ENCODE data around the gene ATP8A2. TPM values are rescaled to one million over a fixed set of nuclear protein-coding genes. Genes with fewer than 3 reads are reported as not detected.

ATP8A2 gene
- total and polyA plus RNA-seq, 2 of the 8 experiments (the other 6 are each of a cell fraction or from before 2014, with no cell fraction given), result 2.4 to 8.3 TPM

GRCh38 chr13:25588336-25589060 lies 216.7 kb downstream of the ATP8A2 start:
- Histone ChIP-seq H3K18ac (ENCODE audit: extremely low read depth, low read length) (no peak overlapping the region), H3K27me3 (replicated peaks in 1 of 4; ENCODE audit: control insufficient read depth in 3 of 4, extremely low read depth in 1 of 4, insufficient read depth in 3 of 4, low read length in 3 of 4) (no peaks in the 10 kb centered on the region), H4K20me1 (replicated peaks in 1 of 2; ENCODE audit: control insufficient read depth in 1 of 2, insufficient read depth in 2 of 2, low read length in 2 of 2) (no peaks in the 10 kb centered on the region), H3K36me3 (ENCODE audit: control insufficient read depth in 2 of 4, insufficient read depth in 4 of 4, low read length in 3 of 4) (no peaks in the 10 kb centered on the region), H3K4me3 (ENCODE audit: extremely low read depth in 1 of 4, insufficient read depth in 2 of 4, low read depth in 3 of 4, low read length in 4 of 4) (no peak overlapping the region), H2BK120ac (replicated peaks; ENCODE audit: low read depth, low read length) (no peak overlapping the region), H3K4ac (replicated peaks; ENCODE audit: insufficient read length, low read depth, low read length) (no peak overlapping the region), H4K8ac (ENCODE audit: extremely low read depth, insufficient read depth, low read length) (no peak overlapping the region), H3K79me1 (ENCODE audit: low read depth, low read length) (no peaks in the 10 kb centered on the region), H2BK20ac (ENCODE audit: low read length) (no peak overlapping the region), H3K79me2 (ENCODE audit: control insufficient read depth in 1 of 2, insufficient read depth in 2 of 2, low read length in 2 of 2) (no peaks in the 10 kb centered on the region), H3K56ac (replicated peaks; ENCODE audit: insufficient read length, low read depth, low read length) (no peak overlapping the region), H2BK12ac (ENCODE audit: low read depth, low read length) (no peak overlapping the region; the same call in 1 of the 2 replicates), H3K9ac (replicated peaks in 1 of 4; ENCODE audit: extremely low read depth in 1 of 4, low read depth in 3 of 4, low read length in 3 of 4) (no peak overlapping the region), H2AFZ (ENCODE audit: low read length) (no peak overlapping the region), H3K23ac (ENCODE audit: insufficient read length) (no peak overlapping the region), H2BK5ac (ENCODE audit: low read depth, low read length) (no peak overlapping the region), H3K14ac (ENCODE audit: insufficient read length) (no peak overlapping the region), H4K91ac (replicated peaks; ENCODE audit: insufficient read length, low read length) (no peak overlapping the region), H2BK15ac (ENCODE audit: low read length) (no peak overlapping the region), H3K27ac (ENCODE audit: low read depth, low read length) (no peak overlapping the region), H3K4me1 (replicated peaks in 1 of 4; ENCODE audit: control insufficient read depth in 3 of 4, insufficient read depth in 4 of 4, low read length in 3 of 4) (peaks cover 0 to 11% (median 3%) of the 10 kb centered on the region in 4 experiments; a peak in 4 of 7 replicates), H3K9me3 (ENCODE audit: insufficient read depth in 2 of 2, low read depth in 1 of 2, low read length in 1 of 2) (no peaks in the 10 kb centered on the region), H2AK5ac (ENCODE audit: low read depth, low read length) (peak overlapping the region; percentile 56; the same call in 1 of the 2 replicates), H4K5ac (ENCODE audit: insufficient read length, low read depth, low read length) (no peak overlapping the region), H3K4me2 (ENCODE audit: insufficient read depth in 1 of 2, low read depth in 2 of 2, low read length in 2 of 2) (no peak overlapping the region), H3K23me2 (ENCODE audit: low read depth, low read length) (no peaks in the 10 kb centered on the region)
- ChIA-PET CTCF (ENCODE audit: partially characterized antibody) (no interaction called here), POLR2A (ENCODE audit: partially characterized antibody) (no interaction called here)
- TF ChIP-seq CEBPB (IDR thresholded peaks at IDR 0.05; ENCODE audit: low read depth, low read length) (no peak), EZH2 (IDR thresholded peaks at IDR 0.05; ENCODE audit: low read depth, low read length, severe bottlenecking) (no peak), POU5F1 (IDR thresholded peaks at IDR 0.05; ENCODE audit: low read depth, low read length) (no peak), TAF7 (optimal IDR thresholded peaks at IDR 0.05; ENCODE audit: borderline replicate concordance, low read depth, low read length) (no peak), RFX5 (IDR thresholded peaks at IDR 0.05; ENCODE audit: borderline replicate concordance, low read depth, low read length) (no peak), BCL11A (IDR thresholded peaks at IDR 0.05; ENCODE audit: low read depth in 2 of 2, low read length in 2 of 2) (no peak), GTF2F1 (IDR thresholded peaks at IDR 0.05; ENCODE audit: borderline replicate concordance, low read depth, low read length) (no peak), SP1 (IDR thresholded peaks at IDR 0.05; ENCODE audit: low read depth, low read length) (no peak), ATF3 (IDR thresholded peaks at IDR 0.05; ENCODE audit: insufficient read depth, low read depth, low read length) (no peak), SIRT6 (IDR thresholded peaks at IDR 0.05; ENCODE audit: low read length) (no peak), POLR2A (IDR thresholded peaks at IDR 0.05; ENCODE audit: control extremely low read depth in 1 of 2, low read depth in 2 of 2, low read length in 2 of 2) (no peak), CTBP2 (IDR thresholded peaks at IDR 0.05; ENCODE audit: borderline replicate concordance, insufficient read depth, insufficient read length, low read length) (no peak), BRCA1 (IDR thresholded peaks at IDR 0.05; ENCODE audit: low read depth, low read length) (no peak), CBX5 (IDR thresholded peaks at IDR 0.05; ENCODE audit: low read depth, low read length) (no peak)
- WGBS, 2 experiments (ENCODE audit: extremely low coverage in 1 of 2, insufficient coverage in 1 of 2, insufficient read length in 1 of 2, insufficient replicate concordance in 2 of 2, low coverage in 1 of 2, low lambda C conversion rate in 2 of 2, missing lambda C conversion rate in 1 of 2), result 86% methylated on average over 12 of the region's 12 CpGs; no CpG with 5 or more reads in 1 of the 2 experiments
- no peak for FAIRE-seq
- no peak for DNase-seq (ENCODE audit: low read depth in 1 of 2, low spot score in 2 of 2)

Measured in H1 (cell line).